ENCODE data around the gene CCNT2.

- TF ChIP-seq POLR2AphosphoS5 (IDR thresholded peaks at IDR 0.05) (no peak), CTCF (IDR thresholded peaks at IDR 0.05) (no peak), EP300 (IDR thresholded peaks at IDR 0.05) (no peak)
Measured at GRCh38 chr2:134910763-134911399, 7.7 kb upstream of the CCNT2 start.

Data from sigmoid colon (tissue), 4 donors.